ENCODE results near the gene TNFAIP8L2. TPM values are rescaled to one million over a fixed set of nuclear protein-coding genes. Genes with fewer than 3 reads are reported as not detected.

Gene TNFAIP8L2
- total RNA-seq, 1 experiment from 2014 or later = not detected

DNA sequence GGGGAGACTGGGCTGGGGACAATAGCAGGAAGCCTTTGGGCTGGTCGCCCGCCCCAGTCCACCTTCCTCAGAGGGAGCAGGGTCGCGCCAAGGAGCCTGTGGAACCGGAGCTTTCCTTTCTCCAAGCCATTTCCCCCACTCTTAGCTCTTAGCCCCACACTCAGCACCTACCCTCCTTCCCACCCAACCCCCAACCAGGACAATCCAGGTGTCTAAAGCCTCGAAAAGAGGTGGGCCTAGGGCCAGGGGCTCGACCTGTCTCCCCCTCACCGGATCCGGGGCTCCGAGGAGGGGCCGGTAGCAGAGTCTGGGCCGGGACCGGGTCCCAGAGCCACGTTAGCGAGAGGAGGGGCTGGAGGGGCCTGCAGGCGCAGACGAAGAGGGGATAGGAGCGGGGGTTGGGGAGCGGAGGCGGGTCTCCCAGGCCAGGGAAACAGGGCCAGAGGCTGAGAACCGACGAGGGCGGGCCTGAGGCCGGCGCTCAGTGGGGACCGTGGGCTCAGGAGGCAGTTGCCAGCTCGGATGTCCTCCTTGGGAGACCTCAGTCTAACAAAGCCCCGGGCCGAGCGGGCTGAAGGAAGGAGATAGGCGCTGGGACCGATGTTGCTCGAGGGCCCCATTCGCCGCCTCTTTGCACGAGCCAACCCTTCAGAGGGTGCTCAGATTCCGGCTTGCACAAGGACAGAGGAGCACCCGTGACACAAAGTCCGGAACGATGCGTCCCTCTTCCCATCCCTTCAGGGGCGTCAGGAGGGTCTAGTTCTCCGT, 11.0 kb upstream of the TNFAIP8L2 start:
- no peak for DNase-seq (ENCODE audit: extremely low read depth, low read depth)

- no peak for DNase-seq (ENCODE audit: extremely low read depth, low read depth)
Observed at GRCh38 chr1:151146072-151146411, 10.4 kb upstream of the TNFAIP8L2 start.

- peak; percentile 91 for DNase-seq (ENCODE audit: extremely low read depth, low read depth)
Observed at GRCh38 chr1:151146412-151147131, 9.9 kb upstream of the TNFAIP8L2 start, which contains the start of gene SEMA6C. SEMA6C (minus strand) TSS chr1:151146631; CDS start chr1:151142621, 4,010 bp downstream.

- no peak for DNase-seq (ENCODE audit: extremely low read depth, low read depth)
Observed at GRCh38 chr1:151147132-151147503, 9.3 kb upstream of the TNFAIP8L2 start.

- no peak for DNase-seq (ENCODE audit: extremely low read depth, low read depth)
Observed at GRCh38 chr1:151147665-151148064, 8.8 kb upstream of the TNFAIP8L2 start.

DNA sequence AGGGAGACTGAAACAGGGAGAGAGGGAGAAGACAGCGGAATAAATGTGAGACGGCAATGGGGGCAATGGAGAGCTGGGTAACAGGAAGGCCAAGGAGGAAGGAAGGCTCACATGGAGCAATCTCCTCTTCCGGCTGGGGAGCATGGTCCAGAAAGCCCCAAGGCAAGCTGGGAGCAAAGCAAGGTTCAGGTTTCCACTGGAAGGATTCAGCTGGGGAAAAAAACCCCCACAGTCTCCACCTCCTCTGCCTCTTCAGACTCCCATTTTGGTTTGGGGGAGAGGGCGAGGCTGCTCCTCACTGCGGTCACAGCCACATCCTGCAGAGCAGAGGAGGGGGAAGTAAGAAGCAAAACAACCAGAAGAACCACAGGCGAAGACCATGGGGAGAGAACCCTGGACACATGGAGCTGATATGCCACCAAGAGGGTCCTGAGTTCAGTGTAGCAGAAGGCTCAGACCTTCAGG, 650 bp downstream of the TNFAIP8L2 start:
- DNase-seq (ENCODE audit: extremely low read depth, low read depth) = no peak

GRCh38 chr1:151158326-151158725, 1.9 kb downstream of the TNFAIP8L2 start:
- no peak for DNase-seq (ENCODE audit: extremely low read depth, low read depth)

- DNase-seq (ENCODE audit: extremely low read depth, low read depth) = no peak
Observed at GRCh38 chr1:151158751-151159251, 2.4 kb downstream of the TNFAIP8L2 start.

DNA sequence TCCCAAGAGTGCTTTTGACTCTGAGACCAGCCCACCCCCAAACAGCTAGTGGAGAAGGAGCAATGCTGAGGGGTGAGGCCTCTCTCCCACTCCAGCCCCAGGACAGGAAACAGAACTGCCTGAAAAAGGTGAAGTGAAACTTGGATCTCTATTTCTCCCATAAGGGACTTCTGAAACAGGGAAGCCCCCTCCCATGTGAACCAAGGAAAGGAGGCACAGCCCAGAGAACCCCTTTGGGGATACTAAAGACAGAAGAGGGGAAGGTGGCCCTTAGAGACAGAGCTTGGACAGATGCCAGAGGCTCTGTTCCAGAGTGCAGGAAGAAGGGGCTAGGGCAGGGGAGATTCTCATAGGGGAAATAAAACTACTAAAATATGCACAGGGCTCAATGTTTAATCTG, 2.9 kb downstream of the TNFAIP8L2 start:
- DNase-seq (ENCODE audit: extremely low read depth, low read depth) = no peak

DNA sequence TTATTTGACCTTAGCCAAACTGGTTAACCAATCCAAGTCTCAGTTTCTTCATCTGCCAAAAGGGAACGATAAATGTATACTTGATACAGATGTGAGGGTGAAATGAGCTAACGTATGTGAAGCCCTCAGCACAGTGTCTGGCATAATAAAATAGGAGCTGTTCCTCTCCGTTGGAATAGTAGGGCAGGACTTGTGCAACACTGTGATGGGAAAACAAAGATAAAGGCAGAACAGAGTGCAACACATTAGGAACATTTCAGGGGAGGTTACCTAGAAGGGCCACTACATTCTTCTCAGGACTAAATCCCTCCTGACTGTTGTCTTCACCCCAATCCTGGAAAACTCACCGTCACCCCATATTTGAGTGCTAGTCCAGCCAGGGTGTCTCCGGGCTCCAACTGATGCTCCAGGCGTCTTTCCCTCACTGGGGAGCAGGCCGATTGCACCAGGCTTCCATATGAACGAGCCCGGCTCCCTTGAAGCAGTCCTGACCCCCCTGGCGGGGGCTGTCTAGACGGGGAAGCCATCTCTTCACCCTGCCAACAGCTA, 8.4 kb downstream of the TNFAIP8L2 start:
- no peak for DNase-seq (ENCODE audit: extremely low read depth, low read depth)

GRCh38 chr1:151165281-151165737, 8.9 kb downstream of the TNFAIP8L2 start:
- DNase-seq (ENCODE audit: extremely low read depth, low read depth) = no peak

DNA sequence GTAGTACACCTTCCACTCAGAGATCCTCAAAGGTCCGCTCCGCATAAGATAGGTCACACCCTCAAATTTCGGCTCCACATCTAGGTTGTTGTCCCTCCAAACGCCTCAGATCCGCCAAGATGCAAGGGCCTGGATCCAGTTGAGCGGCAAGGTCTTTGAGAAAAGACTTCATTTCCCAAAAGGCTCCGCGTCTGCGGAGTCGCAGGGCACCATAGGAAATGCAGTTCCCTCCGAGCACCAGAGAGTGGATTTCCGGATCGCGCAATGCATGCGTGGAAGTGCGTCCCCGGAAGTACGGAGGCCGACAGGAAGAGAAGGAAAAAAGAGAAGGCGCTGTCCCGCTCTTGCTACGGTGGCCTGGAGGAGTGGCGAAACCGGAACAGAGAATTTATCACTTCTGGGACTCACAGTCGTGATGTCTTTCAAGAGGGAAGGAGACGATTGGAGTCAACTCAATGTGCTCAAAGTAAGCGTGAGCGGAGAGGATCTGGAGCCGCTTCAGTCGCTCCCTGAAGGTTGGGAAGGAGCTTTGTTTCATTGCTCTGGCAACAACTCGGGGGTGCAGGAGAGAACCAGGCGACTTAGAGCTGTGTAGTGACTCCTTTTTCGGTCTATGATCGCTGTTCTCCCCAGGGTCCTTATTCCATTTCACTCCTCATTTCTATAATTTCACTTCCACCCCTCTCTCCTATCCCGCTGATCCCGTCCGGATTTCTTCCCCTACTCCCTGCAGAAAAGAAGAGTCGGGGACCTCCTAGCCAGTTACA, 9.5 kb downstream of the TNFAIP8L2 start, which contains the start of the genes LYSMD1 and SCNM1:
TSS of gene LYSMD1 (minus strand) at position 165 of the 767 bp plus-strand sequence. CDS start 644 bp downstream, outside the sequence.
TSS of gene SCNM1 (plus strand) at position 407 of the 767 bp plus-strand sequence. CDS start at position 416, 9 bp downstream.
- peak; percentile 100 for DNase-seq (ENCODE audit: extremely low read depth, low read depth)

GRCh38 chr1:151166505-151166956, 10.1 kb downstream of the TNFAIP8L2 start:
- no peak for DNase-seq (ENCODE audit: extremely low read depth, low read depth)

GRCh38 chr1:151167116-151167515, 10.7 kb downstream of the TNFAIP8L2 start:
- no peak for DNase-seq (ENCODE audit: extremely low read depth, low read depth)

DNA sequence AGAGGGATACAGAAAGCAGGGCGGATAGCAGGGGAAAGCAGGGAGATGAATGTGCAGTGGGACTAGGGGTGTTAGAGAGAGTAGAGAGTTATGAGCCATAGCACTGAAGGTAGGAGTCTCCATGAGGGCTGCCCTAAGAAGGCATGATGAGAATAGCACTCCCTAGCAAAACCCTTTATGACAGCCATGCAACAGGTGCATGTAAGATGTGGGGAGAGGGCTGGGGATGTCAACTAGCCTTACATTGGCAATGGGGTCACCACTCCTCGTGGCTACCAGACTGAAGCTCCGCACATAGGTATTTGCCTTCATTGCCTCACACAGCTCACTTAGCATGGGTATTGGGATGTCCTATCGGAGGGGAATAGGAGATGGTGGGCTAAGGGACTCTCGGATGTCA, 14.7 kb downstream of the TNFAIP8L2 start:
- no peak for DNase-seq (ENCODE audit: extremely low read depth, low read depth)

DNA sequence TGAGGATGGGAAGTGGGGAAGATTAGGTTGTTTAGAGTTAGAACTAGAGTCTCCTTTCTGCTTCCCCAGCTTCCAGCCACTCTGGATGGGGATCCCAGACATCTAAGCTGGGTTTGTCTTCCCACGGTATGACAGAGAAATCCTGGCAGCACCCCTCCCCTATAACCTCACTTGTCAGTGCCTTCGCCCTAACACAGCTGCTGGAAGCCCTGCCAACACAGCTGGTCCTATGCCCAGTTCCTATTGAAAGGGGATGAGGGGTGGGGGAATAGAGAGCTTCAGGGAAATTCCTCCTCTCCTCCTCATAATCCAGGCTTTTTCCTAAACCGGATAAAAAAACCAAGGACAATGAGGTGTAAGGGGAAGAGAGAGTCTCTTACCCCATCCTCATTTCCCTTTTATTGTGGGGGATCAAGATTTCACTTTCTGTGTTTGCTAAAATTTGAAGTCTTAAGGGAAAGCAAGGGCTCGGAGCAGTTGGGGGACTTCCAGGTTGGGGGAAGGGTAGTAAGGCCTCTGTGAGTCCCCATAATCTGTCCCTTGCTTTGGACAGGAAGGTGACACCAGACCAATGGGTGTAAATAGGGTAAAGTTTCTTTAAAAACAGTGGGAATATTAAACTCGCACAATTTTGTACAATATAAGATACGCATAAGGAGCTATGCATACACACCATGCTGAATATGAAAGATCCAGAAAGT, 18.7 kb downstream of the TNFAIP8L2 start:
- DNase-seq (ENCODE audit: extremely low read depth, low read depth) = no peak

GRCh38 chr1:151175863-151176262, 19.4 kb downstream of the TNFAIP8L2 start, which contains the start of gene TMOD4:
TMOD4 (minus strand) TSS chr1:151175981; CDS start chr1:151174875, 1,106 bp downstream.
- no peak for DNase-seq (ENCODE audit: extremely low read depth, low read depth)

- no peak for DNase-seq (ENCODE audit: extremely low read depth, low read depth)
Observed at GRCh38 chr1:151176514-151177045, 20.1 kb downstream of the TNFAIP8L2 start.

GRCh38 chr1:151184211-151184610, 27.8 kb downstream of the TNFAIP8L2 start:
- DNase-seq (ENCODE audit: extremely low read depth, low read depth) = no peak

Data from NCI-H460 (cell line).